ENCODE measurements around the gene ZFC3H1. TPM values are rescaled to one million over a fixed set of nuclear protein-coding genes. Genes with fewer than 3 reads are reported as not detected.

The ZFC3H1 gene
- total and polyA plus RNA-seq, 4 donors = 38.5 to 62.4 (median 59.7) TPM

DNA sequence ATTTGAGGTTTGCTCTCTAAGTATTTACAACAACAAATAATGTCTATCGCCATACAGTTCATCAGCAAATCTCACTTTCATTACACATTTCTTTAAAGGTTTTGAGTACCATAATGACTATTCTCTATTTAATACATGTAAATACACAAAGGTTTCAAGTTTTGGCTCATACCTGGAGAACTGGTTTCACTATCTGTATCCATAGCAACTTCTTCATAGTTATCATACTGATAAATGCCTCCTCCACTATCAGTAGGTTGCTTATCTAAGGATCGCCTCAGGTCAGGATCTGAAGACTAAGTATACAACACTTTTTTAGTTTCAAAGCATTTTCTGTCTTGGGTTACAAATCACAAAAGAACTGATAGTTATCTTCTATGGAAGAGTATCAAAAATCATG is 21.4 kb downstream of the ZFC3H1 start:
- Histone ChIP-seq H3K27me3 (ENCODE audit: control insufficient read depth, insufficient read depth, low read length) (no peaks in the 10 kb centered on the region), H3K9me3 (ENCODE audit: control insufficient read depth, insufficient read depth, low read length) (no peaks in the 10 kb centered on the region), H3K4me1 (ENCODE audit: control insufficient read depth, insufficient read depth, low read length) (no peaks in the 10 kb centered on the region), H3K4me3 (ENCODE audit: low read depth, low read length) (no peak overlapping the region), H3K27ac (ENCODE audit: low read depth, low read length) (no peak overlapping the region), H3K36me3 (ENCODE audit: control insufficient read depth, insufficient read depth, low read length) (peaks cover 22% of the 10 kb centered on the region)
- WGBS (ENCODE audit: insufficient coverage) = no CpG with 5 or more reads among the region's 2 CpGs
- no peak for DNase-seq (ENCODE audit: low read depth in 4 of 6, low spot score in 6 of 6)

DNA sequence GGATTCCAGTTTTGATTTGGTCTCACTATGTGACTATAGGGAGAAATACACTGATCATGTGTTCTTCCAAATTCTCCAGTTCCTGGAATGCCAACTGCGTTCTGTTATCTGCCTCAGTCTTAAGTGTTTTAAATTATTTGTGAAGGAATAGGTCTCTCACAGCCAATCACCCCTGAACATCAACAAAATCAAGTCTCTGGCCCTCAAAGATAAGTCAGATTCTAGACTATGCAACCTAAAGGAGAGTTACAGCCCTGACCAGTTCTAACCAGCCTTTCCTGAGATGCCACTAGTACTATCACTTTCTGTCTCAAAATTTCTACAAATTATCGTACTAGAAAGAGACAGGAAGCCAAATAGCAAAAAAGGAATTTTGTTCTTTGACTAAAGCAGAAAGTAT is 22.3 kb downstream of the ZFC3H1 start:
- no CpG with 5 or more reads among the region's 2 CpGs for WGBS (ENCODE audit: insufficient coverage)
- H3K9me3 ChIP-seq (ENCODE audit: control insufficient read depth, insufficient read depth, low read length) = no peaks in the 10 kb centered on the region
- no peaks in the 10 kb centered on the region for H3K27me3 ChIP-seq (ENCODE audit: control insufficient read depth, insufficient read depth, low read length)
- no peak overlapping the region for H3K4me3 ChIP-seq (ENCODE audit: low read depth, low read length)
- no peaks in the 10 kb centered on the region for H3K4me1 ChIP-seq (ENCODE audit: control insufficient read depth, insufficient read depth, low read length)
- no peak overlapping the region for H3K27ac ChIP-seq (ENCODE audit: low read depth, low read length)
- no peak for DNase-seq (ENCODE audit: low read depth in 4 of 6, low spot score in 6 of 6)
- H3K36me3 ChIP-seq (ENCODE audit: control insufficient read depth, insufficient read depth, low read length) = peaks cover 24% of the 10 kb centered on the region

DNA sequence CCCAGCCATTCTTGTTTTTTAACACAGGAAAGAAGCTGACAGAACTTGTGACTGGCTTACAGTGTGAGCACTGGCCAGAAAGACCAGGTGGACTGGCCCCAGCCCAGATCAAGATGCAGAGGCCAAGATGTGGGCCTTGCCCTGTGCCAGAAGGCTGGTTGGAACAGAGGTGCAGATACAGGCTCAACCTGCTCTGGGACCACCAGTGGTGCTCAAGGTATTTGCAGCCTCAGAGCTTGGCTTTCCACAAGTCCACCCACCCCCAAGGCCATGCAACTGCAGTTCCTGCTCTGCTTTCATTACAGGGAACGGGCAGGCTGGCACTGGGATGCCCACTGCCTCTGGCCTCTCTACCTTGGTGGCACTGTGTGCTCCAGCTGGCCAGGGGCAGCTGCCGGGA is 23.3 kb downstream of the ZFC3H1 start:
- H3K27me3 ChIP-seq (ENCODE audit: control insufficient read depth, insufficient read depth, low read length) = no peaks in the 10 kb centered on the region
- H3K36me3 ChIP-seq (ENCODE audit: control insufficient read depth, insufficient read depth, low read length) = peaks cover 24% of the 10 kb centered on the region
- H3K9me3 ChIP-seq (ENCODE audit: control insufficient read depth, insufficient read depth, low read length) = no peaks in the 10 kb centered on the region
- WGBS (ENCODE audit: insufficient coverage) = 100% methylated on average over 1 of the region's 2 CpGs
- no peaks in the 10 kb centered on the region for H3K4me1 ChIP-seq (ENCODE audit: control insufficient read depth, insufficient read depth, low read length)
- no peak for DNase-seq (ENCODE audit: low read depth in 4 of 6, low spot score in 6 of 6)
- no peak overlapping the region for H3K4me3 ChIP-seq (ENCODE audit: low read depth, low read length)
- no peak overlapping the region for H3K27ac ChIP-seq (ENCODE audit: low read depth, low read length)

GRCh38 chr12:71639341-71639760 is 24.3 kb downstream of the ZFC3H1 start:
- Histone ChIP-seq H3K9me3 (ENCODE audit: control insufficient read depth, insufficient read depth, low read length) (no peaks in the 10 kb centered on the region), H3K4me3 (ENCODE audit: low read depth, low read length) (no peak overlapping the region), H3K4me1 (ENCODE audit: control insufficient read depth, insufficient read depth, low read length) (no peaks in the 10 kb centered on the region), H3K27ac (ENCODE audit: low read depth, low read length) (no peak overlapping the region), H3K36me3 (ENCODE audit: control insufficient read depth, insufficient read depth, low read length) (peaks cover 21% of the 10 kb centered on the region), H3K27me3 (ENCODE audit: control insufficient read depth, insufficient read depth, low read length) (no peaks in the 10 kb centered on the region)
- WGBS (ENCODE audit: insufficient coverage) = 100% methylated on average over 1 of the region's 2 CpGs
- no peak for DNase-seq (ENCODE audit: low read depth in 4 of 6, low spot score in 6 of 6)

DNA sequence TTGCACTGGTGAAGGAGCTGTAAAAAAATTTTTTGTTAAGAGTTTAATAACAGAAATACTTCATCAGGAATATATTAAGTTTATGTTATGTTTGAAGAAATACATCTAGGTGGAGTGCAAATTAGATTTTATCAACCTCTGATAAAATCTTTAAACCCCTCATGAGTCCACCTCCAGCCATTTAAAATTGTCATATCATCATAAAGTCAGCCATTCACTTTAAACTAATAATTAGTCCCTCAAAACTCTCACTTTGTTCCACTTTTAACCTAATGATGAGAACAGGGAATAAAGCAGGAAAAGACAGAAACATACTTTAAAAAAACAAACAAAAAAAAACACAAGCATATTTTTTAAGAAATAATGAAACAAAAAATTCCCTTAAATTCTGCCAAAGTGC is 25.1 kb downstream of the ZFC3H1 start:
- no peak for DNase-seq (ENCODE audit: low read depth in 4 of 6, low spot score in 6 of 6)
- no peak overlapping the region for H3K27ac ChIP-seq (ENCODE audit: low read depth, low read length)
- no peaks in the 10 kb centered on the region for H3K9me3 ChIP-seq (ENCODE audit: control insufficient read depth, insufficient read depth, low read length)
- H3K27me3 ChIP-seq (ENCODE audit: control insufficient read depth, insufficient read depth, low read length) = no peaks in the 10 kb centered on the region
- H3K4me3 ChIP-seq (ENCODE audit: low read depth, low read length) = no peak overlapping the region
- H3K4me1 ChIP-seq (ENCODE audit: control insufficient read depth, insufficient read depth, low read length) = no peaks in the 10 kb centered on the region
- H3K36me3 ChIP-seq (ENCODE audit: control insufficient read depth, insufficient read depth, low read length) = peaks cover 18% of the 10 kb centered on the region

DNA sequence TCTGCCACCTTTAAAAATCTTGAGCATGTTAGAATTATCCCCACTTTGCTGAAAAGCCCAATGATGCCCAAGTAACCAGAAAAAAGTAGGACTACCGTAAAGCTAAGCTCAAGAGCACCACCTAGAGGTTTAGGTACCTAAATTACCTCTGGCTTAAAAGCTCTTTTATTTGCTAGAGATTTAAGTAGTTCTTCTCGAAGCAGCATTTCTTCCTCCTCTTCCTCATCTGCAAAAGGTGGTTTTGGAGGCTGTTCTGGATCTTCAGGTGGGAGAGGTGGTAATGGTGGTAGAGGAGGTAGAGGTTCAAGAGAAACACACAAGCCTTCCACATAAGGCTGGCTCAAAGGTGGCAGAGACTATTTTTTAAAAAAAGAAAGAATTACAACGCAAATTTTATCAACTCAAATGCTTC is 26.9 kb downstream of the ZFC3H1 start:
- H3K4me1 ChIP-seq (ENCODE audit: control insufficient read depth, insufficient read depth, low read length) = no peaks in the 10 kb centered on the region
- no peaks in the 10 kb centered on the region for H3K9me3 ChIP-seq (ENCODE audit: control insufficient read depth, insufficient read depth, low read length)
- DNase-seq (ENCODE audit: low read depth in 4 of 6, low spot score in 6 of 6) = peak; percentile 21 to 89 (median 42)
- peaks cover 13% of the 10 kb centered on the region for H3K36me3 ChIP-seq (ENCODE audit: control insufficient read depth, insufficient read depth, low read length)
- H3K27me3 ChIP-seq (ENCODE audit: control insufficient read depth, insufficient read depth, low read length) = no peaks in the 10 kb centered on the region
- no peak overlapping the region for H3K4me3 ChIP-seq (ENCODE audit: low read depth, low read length)
- WGBS (ENCODE audit: insufficient coverage) = no CpG with 5 or more reads among the region's 3 CpGs
- no peak overlapping the region for H3K27ac ChIP-seq (ENCODE audit: low read depth, low read length)

- no peaks in the 10 kb centered on the region for H3K9me3 ChIP-seq (ENCODE audit: control insufficient read depth, insufficient read depth, low read length)
- no peak overlapping the region for H3K27ac ChIP-seq (ENCODE audit: low read depth, low read length)
- WGBS (ENCODE audit: insufficient coverage) = no CpG with 5 or more reads among the region's 2 CpGs
- no peaks in the 10 kb centered on the region for H3K4me1 ChIP-seq (ENCODE audit: control insufficient read depth, insufficient read depth, low read length)
- H3K4me3 ChIP-seq (ENCODE audit: low read depth, low read length) = no peak overlapping the region
- H3K36me3 ChIP-seq (ENCODE audit: control insufficient read depth, insufficient read depth, low read length) = peaks cover 18% of the 10 kb centered on the region
- DNase-seq (ENCODE audit: low read depth in 4 of 6, low spot score in 6 of 6) = no peak
- no peaks in the 10 kb centered on the region for H3K27me3 ChIP-seq (ENCODE audit: control insufficient read depth, insufficient read depth, low read length)
Measured at GRCh38 chr12:71627438-71628002, 36.1 kb downstream of the ZFC3H1 start.

DNA sequence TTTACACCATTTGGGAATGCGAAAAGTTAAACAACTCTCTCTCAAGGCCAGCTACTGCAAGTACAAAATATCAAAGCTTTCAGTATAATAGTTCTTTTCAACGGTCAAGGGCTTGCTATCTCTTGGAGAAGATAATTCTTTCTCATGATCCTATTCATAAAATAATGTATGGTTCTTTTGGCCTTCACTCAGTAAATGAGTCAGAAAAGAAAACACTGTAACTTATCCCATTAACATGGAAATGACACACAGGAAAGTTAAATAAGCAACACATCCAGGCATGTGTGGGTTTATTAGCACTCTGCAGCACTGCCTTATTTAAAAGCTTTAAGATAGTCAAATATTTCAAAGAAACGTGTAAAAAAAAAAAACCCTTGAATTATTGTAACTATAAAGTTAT is 36.9 kb downstream of the ZFC3H1 start:
- H3K27me3 ChIP-seq (ENCODE audit: control insufficient read depth, insufficient read depth, low read length) = no peaks in the 10 kb centered on the region
- no CpG with 5 or more reads among the region's 3 CpGs for WGBS (ENCODE audit: insufficient coverage)
- peak overlapping the region; percentile 25 for H3K27ac ChIP-seq (ENCODE audit: low read depth, low read length)
- no peaks in the 10 kb centered on the region for H3K9me3 ChIP-seq (ENCODE audit: control insufficient read depth, insufficient read depth, low read length)
- H3K4me3 ChIP-seq (ENCODE audit: low read depth, low read length) = no peak overlapping the region
- no peaks in the 10 kb centered on the region for H3K4me1 ChIP-seq (ENCODE audit: control insufficient read depth, insufficient read depth, low read length)
- peaks cover 25% of the 10 kb centered on the region for H3K36me3 ChIP-seq (ENCODE audit: control insufficient read depth, insufficient read depth, low read length)
- peak in 1 of 6 donors; percentile 2 for DNase-seq (ENCODE audit: low read depth in 4 of 6, low spot score in 6 of 6)

GRCh38 chr12:71626098-71626497 is 37.5 kb downstream of the ZFC3H1 start:
- DNase-seq (ENCODE audit: low read depth in 4 of 6, low spot score in 6 of 6) = no peak
- Histone ChIP-seq H3K27ac (ENCODE audit: low read depth, low read length) (no peak overlapping the region), H3K4me3 (ENCODE audit: low read depth, low read length) (no peak overlapping the region), H3K4me1 (ENCODE audit: control insufficient read depth, insufficient read depth, low read length) (no peaks in the 10 kb centered on the region), H3K9me3 (ENCODE audit: control insufficient read depth, insufficient read depth, low read length) (no peaks in the 10 kb centered on the region), H3K36me3 (ENCODE audit: control insufficient read depth, insufficient read depth, low read length) (peaks cover 32% of the 10 kb centered on the region), H3K27me3 (ENCODE audit: control insufficient read depth, insufficient read depth, low read length) (no peaks in the 10 kb centered on the region)
- WGBS (ENCODE audit: insufficient coverage) = 55% methylated on average over 2 of the region's 5 CpGs

- 100% methylated on average over 1 of the region's 2 CpGs for WGBS (ENCODE audit: insufficient coverage)
- Histone ChIP-seq H3K4me1 (ENCODE audit: control insufficient read depth, insufficient read depth, low read length) (no peaks in the 10 kb centered on the region), H3K9me3 (ENCODE audit: control insufficient read depth, insufficient read depth, low read length) (no peaks in the 10 kb centered on the region), H3K27ac (ENCODE audit: low read depth, low read length) (no peak overlapping the region), H3K4me3 (ENCODE audit: low read depth, low read length) (no peak overlapping the region), H3K36me3 (ENCODE audit: control insufficient read depth, insufficient read depth, low read length) (peaks cover 32% of the 10 kb centered on the region), H3K27me3 (ENCODE audit: control insufficient read depth, insufficient read depth, low read length) (no peaks in the 10 kb centered on the region)
- no peak for DNase-seq (ENCODE audit: low read depth in 4 of 6, low spot score in 6 of 6)
Measured at GRCh38 chr12:71625476-71625875, 38.2 kb downstream of the ZFC3H1 start.

Measured in spinal cord (tissue), 10 donors.